Sigmoid colon (tissue), 7 donors: ENCODE measurements around the gene KCTD15. TPM values are rescaled to one million over a fixed set of nuclear protein-coding genes. Genes with fewer than 3 reads are reported as not detected.

ENCODE experiments used
- DNase-seq: peaks from one replicate; pipeline ENCODE4 v3.0.0-alpha.2; 2019
- H3K27ac ChIP-seq, 4 donors: fragments of 200-600 bp; sonication (generic); one replicate each; pipeline ENCODE4 v1.5.1; 2016 to 2019; ENCODE audit warnings: mild to moderate bottlenecking in 1 of 4
- H3K27me3 ChIP-seq, 3 donors: fragments of 200-600 bp; sonication (generic); one replicate each; pipeline ENCODE4 v1.5.1; 2019; ENCODE audit warnings: mild to moderate bottlenecking in 1 of 3
- H3K36me3 ChIP-seq, 4 donors: fragments of 200-600 bp; sonication (generic); one replicate each; pipeline ENCODE4 v1.5.1; 2016 to 2019
- H3K4me1 ChIP-seq, 4 donors: fragments of 200-600 bp; sonication (generic); one replicate each; pipeline ENCODE4 v1.5.1; 2017 to 2019
- H3K4me3 ChIP-seq, 4 donors: fragments of 200-600 bp; sonication (generic); one replicate each; pipeline ENCODE4 v1.5.1; 2017 to 2019; ENCODE audit warnings: mild to moderate bottlenecking in 2 of 4, moderate library complexity in 1 of 4
- H3K9me3 ChIP-seq, 4 donors: fragments of 200-600 bp in 3 of 4; sonication (generic) in 3 of 4; one replicate each; pipeline versions ENCODE4 v1.5.1 to v1.6.1; 2013 to 2019
- EP300 ChIP-seq, 4 donors: sonication (generic); formaldehyde crosslinking; IDR thresholded peaks; one replicate each; pipeline ENCODE4 v1.6.1; 2017; ENCODE audit warnings: antibody characterized with exemption in 4 of 4
- POLR2A ChIP-seq, 2 donors: fragments of 450-650 bp; IDR thresholded peaks; one replicate each; pipeline ENCODE4 v1.6.1; 2016; ENCODE audit warnings: antibody characterized with exemption in 2 of 2, mild to moderate bottlenecking in 2 of 2, moderate library complexity in 2 of 2
- POLR2AphosphoS5 ChIP-seq, 4 donors: sonication (generic); formaldehyde crosslinking; IDR thresholded peaks; one replicate each; pipeline ENCODE4 v1.6.1; 2017; ENCODE audit warnings: antibody characterized with exemption in 4 of 4
- WGBS, 2 donors: extraction: QIAGEN DNeasy Blood & Tissue Kit; methylation state at CpG; one replicate each; pipeline ENCODE4 v1.1.7; 2013; 5-methylcytosine and 5-hydroxymethylcytosine counted together
- intact Hi-C: fragments of 100-400 bp; cut with DNase I; formaldehyde crosslinking; loops from one replicate; pipeline ENCODE4 v1.15.1; 2023
- polyA plus RNA-seq, 3 donors: library from polyadenylated mRNA; stranded (reverse); fragments of 200-250 nt; gene quantifications; one replicate each; pipeline ENCODE4 v1.2.3, GENCODE V29; 2013
- total RNA-seq, 4 donors: library from RNA; depleted of rRNA; stranded (reverse); fragments of >200 nt; gene quantifications; one replicate each; pipeline ENCODE4 v1.1.0, GENCODE V29; 2016
- TF ChIP-seq, protein P1 (sequence below), 4 experiments: fragments of 450-650 bp in 3 of 4; fragments of 200-600 bp in 1 of 4; IDR thresholded peaks; one replicate each; pipeline ENCODE4 v1.5.1; 2016 to 2019; ENCODE audit warnings: antibody characterized with exemption in 4 of 4, mild to moderate bottlenecking in 3 of 4, moderate library complexity in 2 of 4
- donor health status: healthy with polysubstance abuse.
- donor health status: Bipolar disorder and iron deficiency.
- donor health status: healthy.

The KCTD15 gene
- total and polyA plus RNA-seq, 7 donors: 3.0 to 132 (median 52.8) TPM

DNA sequence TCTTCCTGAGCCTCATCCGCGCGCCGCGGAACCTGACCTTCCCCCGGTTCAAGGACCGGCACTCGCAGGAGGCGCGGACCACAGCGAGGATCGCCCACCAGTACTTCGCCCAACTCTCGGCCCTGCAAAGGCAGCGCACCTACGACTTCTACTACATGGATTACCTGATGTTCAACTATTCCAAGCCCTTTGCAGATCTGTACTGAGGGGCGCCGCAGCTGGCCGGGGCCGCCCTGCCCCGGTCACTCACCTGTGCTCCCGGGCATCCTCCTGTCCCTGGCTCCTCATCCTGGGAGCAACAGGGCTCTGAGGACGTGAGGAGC is 23.9 kb upstream of the KCTD15 start:
- Histone ChIP-seq H3K36me3 (no peaks in the 10 kb centered on the region), H3K4me1 (peaks cover 0 to 8% (median 1%) of the 10 kb centered on the region in 4 donors), H3K27me3 (peaks cover 0 to 25% (median 3%) of the 10 kb centered on the region in 3 donors), H3K4me3 (no peak overlapping the region), H3K9me3 (no peaks in the 10 kb centered on the region), H3K27ac (no peak overlapping the region)
- intact Hi-C loops: loop anchor here (5.0 to 10.0 kb wide), 3 partner anchors 356 to 628 kb away; no protein-coding TSS in a partner anchor
- TF ChIP-seq POLR2A (IDR thresholded peaks at IDR 0.05) (no peak), POLR2AphosphoS5 (IDR thresholded peaks at IDR 0.05) (no peak), EP300 (IDR thresholded peaks at IDR 0.05) (no peak)
- TF ChIP-seq, protein P1, sequence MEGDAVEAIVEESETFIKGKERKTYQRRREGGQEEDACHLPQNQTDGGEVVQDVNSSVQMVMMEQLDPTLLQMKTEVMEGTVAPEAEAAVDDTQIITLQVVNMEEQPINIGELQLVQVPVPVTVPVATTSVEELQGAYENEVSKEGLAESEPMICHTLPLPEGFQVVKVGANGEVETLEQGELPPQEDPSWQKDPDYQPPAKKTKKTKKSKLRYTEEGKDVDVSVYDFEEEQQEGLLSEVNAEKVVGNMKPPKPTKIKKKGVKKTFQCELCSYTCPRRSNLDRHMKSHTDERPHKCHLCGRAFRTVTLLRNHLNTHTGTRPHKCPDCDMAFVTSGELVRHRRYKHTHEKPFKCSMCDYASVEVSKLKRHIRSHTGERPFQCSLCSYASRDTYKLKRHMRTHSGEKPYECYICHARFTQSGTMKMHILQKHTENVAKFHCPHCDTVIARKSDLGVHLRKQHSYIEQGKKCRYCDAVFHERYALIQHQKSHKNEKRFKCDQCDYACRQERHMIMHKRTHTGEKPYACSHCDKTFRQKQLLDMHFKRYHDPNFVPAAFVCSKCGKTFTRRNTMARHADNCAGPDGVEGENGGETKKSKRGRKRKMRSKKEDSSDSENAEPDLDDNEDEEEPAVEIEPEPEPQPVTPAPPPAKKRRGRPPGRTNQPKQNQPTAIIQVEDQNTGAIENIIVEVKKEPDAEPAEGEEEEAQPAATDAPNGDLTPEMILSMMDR (IDR thresholded peaks at IDR 0.05): no peak
- 93 to 96% methylated on average over 23 of the region's 23 CpGs for WGBS, 2 donors
- DNase-seq: no peak

DNA sequence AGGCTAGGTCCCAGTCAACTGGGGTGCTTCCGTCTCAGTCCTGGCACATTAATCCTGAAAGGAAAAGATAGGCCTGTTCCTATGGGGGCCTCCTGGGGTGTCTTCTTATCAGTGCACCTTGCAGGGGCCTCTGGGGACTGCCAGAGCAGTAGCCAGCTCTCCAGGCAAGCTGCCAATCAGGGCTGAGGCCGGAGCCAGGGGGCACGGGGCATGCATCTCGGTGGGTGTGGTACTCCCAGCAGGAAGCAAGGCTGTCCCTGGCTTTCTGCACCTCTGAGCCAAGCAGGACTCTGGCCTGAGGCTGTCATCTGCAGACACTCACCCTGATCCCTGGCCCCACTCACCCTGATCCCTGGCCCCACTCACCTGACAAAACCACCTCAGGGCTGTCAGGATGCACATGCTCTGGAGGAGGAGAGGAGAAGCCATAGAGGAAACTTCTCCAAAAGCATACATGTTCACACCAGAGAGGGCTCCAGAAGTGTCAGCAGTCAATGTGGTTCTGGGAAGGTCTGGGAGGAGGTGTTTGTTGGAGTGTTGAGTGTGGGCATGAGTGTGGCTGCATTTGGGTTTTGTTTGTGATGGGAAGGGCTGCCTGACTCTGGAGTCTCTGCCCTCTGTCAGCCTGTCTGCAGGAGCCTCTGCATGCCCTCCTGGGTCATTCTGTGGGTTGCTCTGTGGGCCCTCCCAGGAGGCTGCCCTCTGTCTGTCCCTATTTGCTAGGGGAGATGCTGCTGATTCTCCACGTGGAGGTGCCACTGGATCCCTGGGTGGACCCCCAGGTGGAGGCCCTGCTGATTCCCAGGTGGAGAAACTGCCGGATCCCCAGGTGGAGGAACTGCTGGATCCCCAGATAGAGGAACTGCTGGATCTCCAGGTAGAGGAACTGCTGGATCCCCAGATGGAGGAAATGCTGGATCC is 22.7 kb upstream of the KCTD15 start:
- Histone ChIP-seq H3K4me1 (peaks cover 0 to 14% (median 6%) of the 10 kb centered on the region in 4 donors), H3K36me3 (no peaks in the 10 kb centered on the region), H3K4me3 (no peak overlapping the region), H3K27ac (no peak overlapping the region), H3K27me3 (peaks cover 0 to 24% (median 8%) of the 10 kb centered on the region in 3 donors), H3K9me3 (no peaks in the 10 kb centered on the region)
- intact Hi-C loops: loop anchor here (5.0 to 10.0 kb wide), 3 partner anchors 357 to 629 kb away; no protein-coding TSS in a partner anchor
- 28 to 52% methylated on average over 6 of the region's 6 CpGs for WGBS, 2 donors
- TF ChIP-seq POLR2AphosphoS5 (IDR thresholded peaks at IDR 0.05) (no peak), POLR2A (IDR thresholded peaks at IDR 0.05) (no peak)
- DNase-seq: no peak

DNA sequence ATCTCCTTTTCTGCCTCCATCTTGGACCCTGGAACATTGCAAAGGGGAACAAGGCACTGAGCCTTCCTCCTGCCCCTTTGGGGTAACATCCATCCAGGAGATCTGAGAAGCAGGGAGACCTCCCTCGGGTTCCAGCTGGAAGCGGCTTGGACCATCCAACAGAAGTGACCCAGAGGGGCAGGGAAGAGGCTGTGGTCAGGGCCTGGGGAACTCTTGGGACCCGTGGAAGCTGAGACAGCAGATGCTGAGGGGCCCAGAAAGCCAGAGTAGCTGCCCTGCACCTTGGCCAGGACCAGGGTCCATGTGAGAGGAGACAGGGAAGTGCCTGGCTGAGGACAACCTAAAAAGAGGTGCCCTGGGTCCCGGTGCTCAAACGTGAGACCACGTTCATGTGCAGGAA is 21.9 kb upstream of the KCTD15 start:
- WGBS, 2 donors: 73 to 77% methylated on average over 6 of the region's 6 CpGs

DNA sequence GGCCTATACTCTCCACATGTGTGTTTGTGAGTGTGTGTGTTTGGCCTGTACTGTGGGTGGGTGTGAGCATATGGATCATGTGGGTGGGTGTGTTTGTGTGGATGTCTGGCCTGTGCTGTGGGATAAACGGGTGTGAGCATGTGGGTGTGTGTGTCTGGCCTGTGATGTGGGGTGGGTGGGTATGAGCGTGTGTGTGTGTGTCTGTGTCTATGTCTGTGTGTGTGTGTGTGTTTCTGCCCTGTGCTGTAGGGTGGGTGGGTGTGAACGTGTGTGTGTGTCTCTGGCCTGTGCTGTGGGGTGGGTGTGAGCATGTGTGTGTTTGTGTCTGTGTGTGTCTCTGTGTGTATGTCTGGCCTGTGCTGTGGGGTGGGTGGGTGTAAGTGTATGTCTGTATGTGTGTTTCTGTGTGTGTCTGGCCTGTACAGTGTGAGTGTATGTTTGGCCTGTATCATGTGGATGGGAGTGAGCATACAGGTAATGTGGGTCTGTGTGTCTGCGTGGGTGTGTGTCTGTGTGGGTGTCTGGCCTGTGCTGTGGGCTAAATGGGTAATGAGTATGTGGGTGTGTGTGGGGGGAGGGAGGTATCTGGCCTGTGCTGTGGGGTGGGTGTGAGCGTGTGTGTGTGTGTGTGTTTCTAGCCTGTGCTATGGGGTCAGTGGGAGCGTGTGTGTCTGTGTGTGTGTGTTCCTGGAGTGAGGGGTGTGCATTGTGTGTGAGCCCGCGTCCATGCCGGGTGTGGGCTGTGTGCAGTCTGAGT is 20.8 kb upstream of the KCTD15 start:
- intact Hi-C loops: loop anchor here (5.0 to 10.0 kb wide), 3 partner anchors 221 to 631 kb away; no protein-coding TSS in a partner anchor
- Histone ChIP-seq H3K9me3 (no peaks in the 10 kb centered on the region), H3K4me1 (peaks cover 0 to 14% (median 6%) of the 10 kb centered on the region in 4 donors), H3K27me3 (peaks cover 0 to 43% (median 15%) of the 10 kb centered on the region in 3 donors), H3K36me3 (no peaks in the 10 kb centered on the region), H3K27ac (no peak overlapping the region), H3K4me3 (no peak overlapping the region)
- no peak for DNase-seq
- WGBS, 2 donors: 79 to 84% methylated on average over 9 of the region's 9 CpGs
- TF ChIP-seq, protein P1 (IDR thresholded peaks at IDR 0.05): no peak
- TF ChIP-seq EP300 (IDR thresholded peaks at IDR 0.05) (no peak), POLR2A (IDR thresholded peaks at IDR 0.05) (no peak), POLR2AphosphoS5 (IDR thresholded peaks at IDR 0.05) (no peak)

More for the DNA sequence above, 21.9 kb upstream of the KCTD15 start:
- TF ChIP-seq POLR2AphosphoS5 (IDR thresholded peaks at IDR 0.05) (no peak), POLR2A (IDR thresholded peaks at IDR 0.05) (no peak), EP300 (IDR thresholded peaks at IDR 0.05) (no peak)
- TF ChIP-seq, protein P1 (IDR thresholded peaks at IDR 0.05): no peak
- peaks cover 0 to 31% (median 15%) of the 10 kb centered on the region in 3 donors for H3K27me3 ChIP-seq
- no peak overlapping the region for H3K4me3 ChIP-seq
- no peak overlapping the region for H3K27ac ChIP-seq
- intact Hi-C loops: loop anchor here (5.0 to 10.0 kb wide), 4 partner anchors 223 to 630 kb away; no protein-coding TSS in a partner anchor
- H3K36me3 ChIP-seq: no peaks in the 10 kb centered on the region
- DNase-seq: no peak
- H3K4me1 ChIP-seq: peaks cover 0 to 14% (median 6%) of the 10 kb centered on the region in 4 donors
- no peaks in the 10 kb centered on the region for H3K9me3 ChIP-seq
